Thoracic aorta (tissue), 2 donors: ENCODE measurements around the gene PTPDC1. TPM values are rescaled to one million over a fixed set of nuclear protein-coding genes. Genes with fewer than 3 reads are reported as not detected.
"Not testable (repeated sequence)": the region's sequence is repeated elsewhere in the genome, so short reads cannot be mapped to it uniquely, and the experiment has no call there.

ENCODE experiments used
- ATAC-seq: fragments of 150-250 bp; one replicate; pipeline ENCODE4 v1.8.0; 2017; ENCODE audit warnings: low read depth; ENCODE audit not compliant: insufficient number of reproducible peaks, low FRiP score
- DNase-seq: peaks from one replicate; pipeline ENCODE4 v3.0.0-alpha.2; 2020; ENCODE audit warnings: low spot score
- H3K27ac ChIP-seq, 2 donors: fragments of 200-600 bp; sonication (generic); 1 replicate in 1 of 2; 2 replicates in 1 of 2; pipeline ENCODE4 v1.5.1; 2016; ENCODE audit warnings: mild to moderate bottlenecking in 2 of 2, moderate library complexity in 2 of 2
- H3K27me3 ChIP-seq: fragments of 200-600 bp; sonication (generic); replicated peaks from 2 replicates; pipeline ENCODE4 v1.6.0; 2016; ENCODE audit warnings: mild to moderate bottlenecking; ENCODE audit not compliant: insufficient read depth
- H3K36me3 ChIP-seq: fragments of 200-600 bp; sonication (generic); one replicate; pipeline ENCODE4 v1.5.1; 2016
- H3K4me1 ChIP-seq, 2 donors: fragments of 200-600 bp; sonication (generic); 1 replicate in 1 of 2; 2 replicates in 1 of 2; pipeline versions ENCODE4 v1.5.1 to v1.6.0; 2016; ENCODE audit warnings: low read depth in 2 of 2, mild to moderate bottlenecking in 1 of 2; ENCODE audit not compliant: control insufficient read depth in 1 of 2
- H3K4me3 ChIP-seq: fragments of 200-600 bp; sonication (generic); 2 replicates; pipeline ENCODE4 v1.5.1; 2016; ENCODE audit warnings: mild to moderate bottlenecking
- H3K9me3 ChIP-seq: fragments of 200-600 bp; sonication (generic); 2 replicates; pipeline ENCODE4 v1.5.1; 2016
- CTCF ChIP-seq: fragments of 200-600 bp; sonication (generic); IDR thresholded peaks from one replicate; pipeline ENCODE4 v1.5.1; 2019; ENCODE audit warnings: antibody characterized with exemption
- total RNA-seq, 2 donors: library from RNA; depleted of rRNA; stranded (reverse); fragments of >200 nt; gene quantifications; one replicate each; pipeline versions ENCODE4 v1.1.0 to v1.2.3, GENCODE V29; 2016

PTPDC1 gene
- total RNA-seq, 2 donors from 2014 or later, result 24.8 to 25.7 TPM

DNA sequence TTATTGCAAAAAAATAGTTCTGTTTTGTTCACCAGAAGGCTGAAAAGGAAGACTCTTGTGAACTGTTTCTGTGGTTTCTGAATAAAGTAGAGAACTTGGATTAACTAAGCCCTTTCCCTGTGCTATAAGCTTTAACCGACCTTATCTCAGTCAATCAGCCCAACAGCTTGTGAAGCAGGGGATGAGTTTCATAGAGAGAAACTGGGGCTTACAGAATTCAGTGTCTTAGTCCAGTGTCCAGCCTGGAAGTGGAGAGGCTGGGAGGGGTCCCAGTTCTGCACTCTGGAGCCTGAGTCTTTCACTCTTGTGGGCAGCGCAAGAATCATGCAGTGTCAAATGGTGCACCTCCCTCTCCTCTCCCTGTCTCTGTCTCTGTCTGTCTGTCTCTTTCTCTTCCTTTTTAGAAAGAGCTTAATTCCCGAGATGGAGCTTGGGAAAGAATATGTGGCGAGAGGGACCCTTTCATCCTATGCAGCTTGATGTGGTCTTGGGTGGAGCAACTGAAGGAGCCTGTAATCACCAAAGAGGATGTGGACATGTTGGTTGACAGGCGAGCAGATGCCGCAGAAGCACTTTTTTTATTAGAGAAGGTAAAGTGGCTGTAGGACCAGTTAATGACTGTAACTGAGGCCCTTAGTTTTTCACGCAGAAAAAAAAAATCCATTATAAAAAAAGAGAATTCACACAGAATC is 17.0 kb downstream of the PTPDC1 start:
- Histone ChIP-seq H3K4me1 (no peaks in the 10 kb centered on the region), H3K4me3 (no peak overlapping the region), H3K27me3 (no peaks in the 10 kb centered on the region), H3K27ac (no peak overlapping the region), H3K9me3 (no peaks in the 10 kb centered on the region), H3K36me3 (no peaks in the 10 kb centered on the region)
- TF ChIP-seq CTCF, result no peak
- ATAC-seq, result no peak
- DNase-seq, result no peak

DNA sequence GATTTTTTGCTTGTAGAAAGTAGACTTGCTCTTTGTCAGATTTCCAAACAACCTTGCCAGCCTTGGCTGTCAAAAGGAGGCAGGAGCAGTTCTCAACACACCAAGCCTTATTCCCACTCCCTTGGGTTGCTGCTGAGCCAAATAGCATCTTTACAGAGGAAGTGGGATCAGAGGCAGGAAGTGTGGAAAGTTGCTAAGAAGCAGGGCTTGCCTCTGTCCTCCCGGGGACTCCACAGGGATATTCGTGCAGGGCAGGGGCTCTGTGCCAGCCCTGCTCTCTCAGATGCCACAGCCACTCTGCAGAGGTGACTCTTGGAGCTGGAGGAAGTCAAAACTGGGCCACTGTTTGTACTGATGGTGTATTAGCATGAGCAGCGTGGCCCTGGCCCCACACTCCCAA is 24.3 kb downstream of the PTPDC1 start:
- H3K27ac ChIP-seq, result peak overlapping the region; percentile 60 to 74
- TF ChIP-seq CTCF, result no peak
- no peaks in the 10 kb centered on the region for H3K27me3 ChIP-seq
- H3K4me3 ChIP-seq, result no peak overlapping the region
- H3K9me3 ChIP-seq, result no peaks in the 10 kb centered on the region
- DNase-seq (no peak), ATAC-seq (no peak)
- peaks cover 14 to 38% of the 10 kb centered on the region in 2 donors for H3K4me1 ChIP-seq
- H3K36me3 ChIP-seq, result no peaks in the 10 kb centered on the region

DNA sequence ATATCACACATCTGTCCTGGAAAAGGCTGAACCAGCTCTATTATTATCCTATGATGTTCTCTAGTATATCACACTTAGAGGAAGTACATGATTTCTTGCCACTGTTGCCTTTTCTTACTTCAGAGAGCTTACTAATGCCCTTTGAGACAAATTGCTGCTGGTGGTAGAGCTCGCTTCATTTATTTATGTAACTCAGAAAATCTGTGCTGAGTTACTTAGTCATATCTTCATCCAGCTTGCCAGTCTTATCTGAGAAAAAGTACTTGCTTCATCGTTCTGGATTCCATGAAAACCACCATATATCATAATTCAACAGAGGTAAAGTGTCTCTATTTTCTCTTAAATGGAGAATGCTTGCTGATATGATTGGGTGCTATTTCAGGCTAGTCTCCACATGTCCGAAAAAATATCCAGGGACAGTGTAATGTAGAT is 26.6 kb downstream of the PTPDC1 start:
- H3K36me3 ChIP-seq, result no peaks in the 10 kb centered on the region
- H3K4me1 ChIP-seq, result peaks cover 14 to 38% of the 10 kb centered on the region in 2 donors
- peak overlapping the region in 1 of 2 donors; percentile 66 for H3K27ac ChIP-seq
- ATAC-seq (peak; percentile 44), DNase-seq (no peak)
- H3K4me3 ChIP-seq, result no peak overlapping the region
- no peaks in the 10 kb centered on the region for H3K27me3 ChIP-seq
- H3K9me3 ChIP-seq, result no peaks in the 10 kb centered on the region
- TF ChIP-seq CTCF, result no peak

GRCh38 chr9:94111446-94111845 is 27.2 kb downstream of the PTPDC1 start:
- no peak overlapping the region for H3K4me3 ChIP-seq
- H3K27me3 ChIP-seq, result no peaks in the 10 kb centered on the region
- no peak for DNase-seq
- peak overlapping the region in 1 of 2 donors; percentile 66 for H3K27ac ChIP-seq
- H3K4me1 ChIP-seq, result peaks cover 14 to 38% of the 10 kb centered on the region in 2 donors
- no peak for ATAC-seq
- no peak for TF ChIP-seq CTCF
- no peaks in the 10 kb centered on the region for H3K9me3 ChIP-seq
- H3K36me3 ChIP-seq, result no peaks in the 10 kb centered on the region

DNA sequence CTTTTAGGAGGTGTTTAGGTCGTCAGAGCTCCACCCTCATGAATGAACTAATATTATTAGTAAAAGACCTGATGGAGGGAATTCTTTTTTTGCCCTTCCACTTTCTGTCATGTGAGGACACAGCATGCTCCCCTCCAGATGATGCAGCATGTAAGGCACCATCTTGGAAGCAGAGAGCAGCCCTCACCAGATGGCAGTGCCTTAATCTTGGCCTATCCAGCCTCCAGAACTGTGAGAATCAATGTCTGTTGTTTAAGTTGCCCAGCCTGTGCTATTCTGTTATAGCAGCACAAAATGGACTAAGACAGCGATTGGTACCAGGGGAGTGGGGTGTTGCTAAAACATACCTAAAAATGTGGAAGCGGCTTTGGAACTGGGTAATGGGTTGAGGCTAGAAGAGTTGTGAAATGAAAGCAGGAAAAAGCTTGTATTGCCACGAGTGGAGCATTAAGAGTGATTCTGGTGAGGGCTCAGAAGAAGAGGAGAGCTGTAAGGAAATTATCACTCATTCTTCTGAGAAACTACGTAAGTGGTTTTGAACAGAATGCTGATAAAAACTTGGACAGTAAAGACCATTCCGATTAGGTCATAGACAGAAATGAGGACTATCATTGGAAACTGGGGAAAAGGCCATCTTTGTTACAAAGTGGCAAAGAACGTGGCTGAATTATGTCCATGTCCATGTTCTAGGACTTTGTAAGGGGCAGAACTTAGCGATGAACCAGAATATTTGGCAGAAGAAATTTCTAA is 28.6 kb downstream of the PTPDC1 start:
- no peak for ATAC-seq
- Histone ChIP-seq H3K27me3 (no peaks in the 10 kb centered on the region), H3K27ac (no peak overlapping the region), H3K9me3 (no peaks in the 10 kb centered on the region), H3K4me3 (no peak overlapping the region), H3K4me1 (peaks cover 11 to 29% of the 10 kb centered on the region in 2 donors), H3K36me3 (no peaks in the 10 kb centered on the region)
- TF ChIP-seq CTCF, result no peak
- no peak for DNase-seq

DNA sequence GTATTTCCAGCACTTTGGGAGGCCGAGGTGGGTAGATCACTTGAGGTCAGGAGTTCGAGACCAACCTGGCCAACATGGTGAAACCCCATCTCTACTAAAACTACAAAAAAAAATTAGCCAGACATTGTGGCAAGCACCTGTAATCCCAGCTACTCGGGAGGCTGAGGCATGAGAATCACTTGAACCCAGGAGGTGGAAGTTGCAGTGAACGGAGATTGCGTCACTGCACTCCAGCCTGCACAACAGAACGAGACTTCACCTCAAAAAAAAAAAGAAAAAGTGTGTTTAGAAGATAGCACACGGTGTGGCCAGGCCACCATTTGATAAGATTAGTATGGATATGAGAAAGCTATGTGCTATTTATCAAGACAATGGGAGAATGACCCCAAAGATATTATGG is 35.8 kb downstream of the PTPDC1 start:
- DNase-seq, H3K27me3 ChIP-seq, H3K9me3 ChIP-seq, H3K4me1 ChIP-seq, H3K27ac ChIP-seq, H3K4me3 ChIP-seq, ATAC-seq, H3K36me3 ChIP-seq: not testable (repeated sequence)
